HK-2 (cell line): Measurements from ENCODE around the gene MRPS22.
"Not testable (repeated sequence)": the region's sequence is repeated elsewhere in the genome, so short reads cannot be mapped to it uniquely, and the experiment has no call there.

Experiments
- DNase-seq: peaks from one replicate; pipeline ENCODE4 v3.0.0-alpha.2; 2018; ENCODE audit not compliant: unreplicated experiment

Gene MRPS22

DNA sequence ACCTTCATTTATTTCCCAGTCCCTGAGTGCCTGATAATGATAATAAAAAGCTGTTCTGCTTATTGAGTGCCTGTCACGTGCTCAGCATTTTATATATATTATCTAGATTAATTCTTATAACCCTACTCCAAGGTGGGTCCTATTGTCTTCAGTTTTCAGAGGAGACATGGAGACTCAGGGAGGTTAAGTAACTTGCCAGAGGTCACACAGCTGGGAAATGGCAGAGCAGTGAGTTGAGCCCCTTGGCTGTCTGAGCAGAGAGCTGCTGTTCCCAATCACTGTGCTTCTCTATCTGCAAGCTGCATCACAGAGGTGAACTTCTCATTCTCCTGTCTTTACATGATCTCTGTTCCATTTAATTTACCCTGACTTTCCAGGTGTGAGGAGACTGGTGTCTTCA is 32.3 kb upstream of the MRPS22 start:
- DNase-seq, result no peak

- no peak for DNase-seq
These were observed 31.4 kb upstream of the MRPS22 start for GRCh38 chr3:139312416-139312815.

DNA sequence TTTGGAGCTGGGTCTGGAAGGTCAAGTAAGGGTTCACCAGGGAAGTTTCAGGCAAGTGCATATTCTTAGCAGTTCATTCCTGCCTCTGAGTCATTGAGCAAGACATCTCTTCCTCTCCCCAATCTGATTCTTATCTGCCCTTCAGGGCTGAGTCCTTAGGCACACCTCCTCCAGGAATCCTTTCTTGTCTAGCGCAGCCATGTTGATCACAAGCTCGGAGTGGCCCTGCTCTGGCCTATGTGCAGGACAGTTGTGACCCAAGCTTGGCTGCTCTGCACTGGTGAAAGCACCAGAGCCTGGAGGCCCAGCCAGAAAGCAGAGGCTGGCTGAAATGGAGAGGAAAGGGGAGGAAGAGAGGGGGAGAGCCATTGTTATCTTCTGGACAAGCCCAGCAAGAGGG is 30.9 kb upstream of the MRPS22 start:
- no peak for DNase-seq

- DNase-seq, result no peak
These were observed 29.9 kb upstream of the MRPS22 start for GRCh38 chr3:139313921-139314320.

DNA sequence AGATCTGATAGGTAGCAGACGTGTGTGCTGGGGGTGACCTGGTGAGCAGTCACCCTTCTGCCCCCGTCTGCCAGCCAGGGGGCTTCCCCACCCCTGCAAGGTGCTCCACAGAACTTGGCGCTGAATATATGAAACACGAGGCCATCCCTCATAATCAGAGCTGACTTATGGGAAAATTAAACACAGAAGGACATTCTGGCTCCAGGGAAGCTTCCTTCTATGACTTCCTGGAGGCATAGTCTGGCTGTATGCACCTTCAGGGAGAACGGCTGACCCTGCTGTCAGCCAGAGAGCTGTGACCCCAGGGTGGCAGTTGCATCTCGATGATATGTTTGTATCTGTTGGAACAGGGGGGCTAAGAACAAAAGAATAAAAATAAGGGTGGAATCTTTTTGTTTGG is 26.6 kb upstream of the MRPS22 start:
- no peak for DNase-seq

GRCh38 chr3:139317660-139318430 is 26.0 kb upstream of the MRPS22 start:
- no peak for DNase-seq

GRCh38 chr3:139318431-139318816 is 25.4 kb upstream of the MRPS22 start:
- no peak for DNase-seq

DNA sequence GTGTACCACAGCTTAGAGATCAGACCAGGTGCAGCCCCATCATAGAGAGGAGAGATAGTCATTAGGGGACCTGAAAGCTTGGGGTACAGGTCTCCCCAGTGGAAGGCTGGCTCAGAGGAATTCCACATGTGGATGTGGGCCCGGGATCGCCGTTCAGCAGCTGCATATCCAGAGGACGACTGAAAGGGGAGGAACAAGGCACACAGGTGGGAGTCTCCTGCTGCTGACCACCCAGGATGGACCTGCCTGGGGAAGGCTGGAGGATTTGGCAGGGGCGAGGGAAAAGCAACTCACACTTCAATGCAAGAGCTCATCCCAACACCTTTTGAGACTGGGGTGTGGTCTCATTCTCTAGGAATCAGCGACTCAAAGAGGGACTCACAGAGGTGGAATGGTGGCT is 25.0 kb upstream of the MRPS22 start:
- no peak for DNase-seq

- no peak for DNase-seq
These were observed 24.1 kb upstream of the MRPS22 start for GRCh38 chr3:139319428-139320402.

- no peak for DNase-seq
These were observed 23.1 kb upstream of the MRPS22 start for GRCh38 chr3:139320551-139321309.

DNA sequence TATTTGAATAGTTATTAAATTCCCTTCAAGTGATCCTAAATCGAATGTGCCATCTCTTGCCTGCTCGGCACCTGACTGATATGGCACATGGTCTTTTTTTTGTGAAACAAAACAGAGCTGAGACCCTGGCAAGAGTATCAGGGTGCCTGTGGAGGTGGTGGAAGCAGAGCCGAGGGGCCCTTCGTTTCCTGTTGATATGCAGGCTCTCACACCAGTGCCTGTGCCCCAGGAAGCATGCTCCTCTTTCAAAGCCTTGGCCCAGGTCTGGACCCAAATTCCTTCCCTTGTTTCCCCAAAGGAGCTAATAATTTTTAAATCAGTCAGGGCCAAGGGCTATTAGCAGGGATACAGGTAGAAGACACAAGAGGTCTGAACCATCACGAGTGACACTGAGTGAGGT is 21.5 kb upstream of the MRPS22 start:
- no peak for DNase-seq

DNA sequence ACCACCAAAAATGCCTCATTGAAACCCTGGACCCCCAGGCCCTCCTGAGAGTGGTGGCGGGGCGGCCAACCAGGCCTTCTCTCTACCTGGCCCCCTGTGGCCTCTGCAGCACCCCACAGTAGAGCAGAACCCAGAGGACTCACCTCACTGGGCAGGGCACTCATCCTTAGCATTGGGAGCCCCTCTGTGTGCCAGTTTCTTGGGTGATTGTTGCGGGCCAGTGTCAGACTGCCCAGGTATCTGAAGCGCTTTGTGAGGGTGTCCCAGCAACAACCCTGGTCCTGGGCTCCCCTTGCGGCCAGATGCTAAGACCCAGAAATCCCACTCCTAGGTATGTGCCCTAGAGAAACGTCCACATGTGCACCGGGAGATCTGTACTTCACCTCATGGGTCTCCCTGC is 20.7 kb upstream of the MRPS22 start:
- DNase-seq, result no peak

GRCh38 chr3:139324456-139324855 is 19.4 kb upstream of the MRPS22 start:
- DNase-seq, result no peak

- DNase-seq, result no peak
These were observed 18.3 kb upstream of the MRPS22 start for GRCh38 chr3:139325551-139325950.

DNA sequence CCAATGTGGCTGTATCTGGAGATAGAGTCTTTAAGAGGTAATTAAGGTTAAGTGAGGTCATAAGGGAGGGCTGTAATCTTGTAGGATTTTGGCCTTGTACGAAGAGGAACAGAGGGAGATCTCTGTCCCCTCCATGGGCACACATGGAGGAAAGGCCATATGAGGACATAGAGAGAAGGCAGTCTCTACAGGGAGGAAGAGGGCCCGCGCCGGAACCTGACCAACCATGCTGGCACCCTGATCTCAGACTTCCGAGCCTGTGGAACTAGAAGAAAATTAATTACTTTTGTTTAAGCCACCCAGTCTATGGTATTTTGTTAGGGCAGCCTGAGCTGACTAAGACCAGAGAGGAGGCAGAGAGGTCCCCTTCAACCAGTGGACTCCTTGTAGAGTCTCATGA is 17.7 kb upstream of the MRPS22 start:
- DNase-seq, result no peak

DNA sequence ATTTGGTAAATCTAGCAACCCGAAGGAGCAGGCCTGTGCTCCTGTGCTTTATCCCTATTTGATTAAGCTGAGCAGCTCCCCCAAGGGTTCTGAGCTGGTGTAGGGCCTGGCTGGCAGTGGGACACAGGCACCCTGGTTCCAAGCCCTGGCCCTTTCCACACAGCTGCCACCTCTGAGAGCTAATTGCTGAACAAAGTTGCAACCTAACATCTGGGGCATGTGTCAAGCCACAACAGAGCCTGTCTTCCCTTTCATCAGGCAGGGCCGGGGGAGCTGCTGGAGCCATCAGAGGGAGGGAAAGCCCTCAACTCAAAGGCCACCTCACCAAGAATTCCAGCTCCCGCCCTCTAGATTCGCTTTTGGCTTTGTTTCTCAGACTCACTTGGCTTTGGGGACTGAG is 17.1 kb upstream of the MRPS22 start:
- no peak for DNase-seq

GRCh38 chr3:139327231-139327630 is 16.6 kb upstream of the MRPS22 start:
- no peak for DNase-seq

GRCh38 chr3:139327861-139328260 is 16.0 kb upstream of the MRPS22 start:
- DNase-seq, result no peak

GRCh38 chr3:139328356-139328755 is 15.5 kb upstream of the MRPS22 start:
- no peak for DNase-seq

- DNase-seq, result peak; percentile 97
These were observed 14.4 kb upstream of the MRPS22 start for GRCh38 chr3:139329364-139329850.

GRCh38 chr3:139332092-139332491 is 11.7 kb upstream of the MRPS22 start:
- no peak for DNase-seq

DNA sequence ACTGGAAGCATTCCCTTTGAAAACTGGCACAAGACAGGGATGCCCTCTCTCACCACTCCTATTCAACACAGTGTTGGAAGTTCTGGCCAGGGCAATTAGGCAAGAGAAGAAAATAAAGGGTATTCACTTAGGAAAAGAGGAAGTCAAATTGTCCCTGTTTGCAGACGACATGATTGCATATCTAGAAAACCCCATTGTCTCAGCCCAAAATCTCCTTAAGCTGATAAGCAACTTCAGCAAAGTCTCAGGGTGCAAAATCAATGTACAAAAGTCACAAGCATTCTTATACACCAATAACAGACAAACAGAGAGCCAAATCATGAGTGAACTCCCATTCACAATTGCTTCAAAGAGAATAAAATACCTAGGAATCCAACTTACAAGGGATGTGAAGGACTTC is 9.1 kb upstream of the MRPS22 start:
- DNase-seq, result not testable (repeated sequence)
